Neural progenitor cell (in vitro differentiated cells): ENCODE measurements around the gene ANTXRL.

Experiments
- CTCF ChIP-seq: fragments of 200-600 bp; sonication (generic); IDR thresholded peaks from 2 replicates; pipeline ENCODE4 v1.5.1; 2017; ENCODE audit warnings: antibody characterized with exemption, mild to moderate bottlenecking
- EZH2 ChIP-seq: fragments of 200-600 bp; sonication (generic); IDR thresholded peaks from 2 replicates; pipeline ENCODE4 v1.6.1; 2017; ENCODE audit warnings: antibody characterized with exemption, mild to moderate bottlenecking, moderate library complexity
- EZH2phosphoT487 ChIP-seq: fragments of 200-600 bp; sonication (generic); IDR thresholded peaks from 2 replicates; pipeline ENCODE4 v1.6.1; 2017; ENCODE audit warnings: antibody characterized with exemption

GRCh38 chr10:46308113-46308415, 21.3 kb downstream of the ANTXRL start:
- no peak for TF ChIP-seq CTCF
- no peak for TF ChIP-seq EZH2
- no peak for TF ChIP-seq EZH2phosphoT487
